ENCODE measurements around the gene MRTFB.
"Not testable (repeated sequence)": the region's sequence is repeated elsewhere in the genome, so short reads cannot be mapped to it uniquely, and the experiment has no call there.

Gene MRTFB

DNA sequence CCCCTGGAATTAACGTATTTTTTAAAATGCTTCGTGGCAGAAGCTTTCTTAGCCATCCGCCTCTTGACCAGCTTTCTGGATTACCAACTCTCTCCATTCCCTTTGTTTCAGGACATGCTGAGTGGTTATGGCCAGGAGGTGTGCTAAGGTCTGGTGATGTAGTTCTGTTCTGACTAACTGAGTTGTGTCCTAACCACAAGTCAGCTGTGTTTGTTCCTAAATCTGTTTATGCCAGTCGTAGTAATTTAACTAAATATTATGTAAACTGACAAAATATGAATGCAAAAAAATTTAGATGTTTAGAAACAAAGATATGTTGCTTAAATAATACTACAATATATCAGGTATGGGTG is 61.6 kb downstream of the MRTFB start:
- DNase-seq (ENCODE audit: low read depth in 1 of 2, low spot score in 1 of 2): no peak

DNA sequence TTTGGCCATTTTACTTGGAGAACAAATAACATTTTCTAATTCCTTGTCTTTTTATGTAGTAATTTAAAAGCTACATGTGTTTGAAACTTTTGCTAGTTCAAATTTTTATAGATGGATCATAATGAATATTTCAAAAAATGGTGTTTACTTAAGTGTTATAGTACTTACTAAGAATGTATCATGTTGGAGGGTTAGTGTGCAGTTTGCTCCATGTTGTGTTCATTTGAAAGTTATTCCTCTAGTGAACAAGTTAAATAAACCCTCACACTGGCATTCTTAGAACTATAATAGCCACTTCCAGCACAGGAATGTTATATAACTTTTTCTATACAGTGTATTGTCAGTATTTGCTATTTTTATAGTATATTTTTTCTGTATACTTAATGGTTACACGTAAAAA is 62.8 kb downstream of the MRTFB start:
- DNase-seq (ENCODE audit: low read depth in 1 of 2, low spot score in 1 of 2): no peak

GRCh38 chr16:14135704-14136103 is 64.6 kb downstream of the MRTFB start:
- no peak for DNase-seq (ENCODE audit: low read depth in 1 of 2, low spot score in 1 of 2)

DNA sequence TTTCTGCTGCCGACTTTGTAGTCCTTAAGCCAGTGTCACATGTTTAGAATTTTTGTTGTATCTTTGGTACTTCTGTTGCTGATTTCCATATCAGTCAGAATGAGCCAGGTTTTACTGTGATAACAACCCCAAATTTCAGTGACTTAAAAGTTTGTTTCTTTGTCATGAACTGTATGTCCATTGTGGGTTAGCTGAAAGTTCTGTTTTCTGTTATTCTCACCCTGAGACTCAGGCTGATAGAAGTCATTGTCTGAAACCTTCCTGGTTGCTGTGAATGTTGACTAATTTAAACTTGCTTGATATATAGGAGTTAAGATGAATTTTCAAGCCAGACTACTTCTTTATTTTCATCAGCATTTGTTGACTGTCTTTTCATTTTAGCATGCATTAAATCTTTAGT is 68.8 kb downstream of the MRTFB start:
- DNase-seq (ENCODE audit: low read depth in 1 of 2, low spot score in 1 of 2): no peak

- DNase-seq (ENCODE audit: low read depth in 1 of 2, low spot score in 1 of 2): no peak
Observed at GRCh38 chr16:14140923-14141322, 69.8 kb downstream of the MRTFB start.

DNA sequence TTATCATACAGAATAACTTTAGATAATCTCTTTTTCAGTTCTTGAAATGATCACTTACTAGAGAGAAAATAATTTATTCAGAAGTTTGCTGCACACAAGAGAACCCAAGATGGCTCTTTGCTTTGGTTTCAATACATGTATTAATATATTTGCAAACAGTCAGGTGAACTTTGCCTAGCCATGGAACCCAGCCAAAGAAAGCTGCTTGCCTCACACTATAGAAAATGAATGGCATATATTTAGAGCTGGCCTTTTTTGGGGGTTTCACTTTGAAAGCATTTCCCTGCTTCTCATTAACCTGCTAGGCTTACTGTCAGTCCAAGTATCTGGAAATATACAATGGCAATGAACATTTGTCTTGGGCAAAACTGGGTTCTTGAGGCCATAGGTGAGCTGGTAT is 75.3 kb downstream of the MRTFB start:
- no peak for DNase-seq (ENCODE audit: low read depth in 1 of 2, low spot score in 1 of 2)

DNA sequence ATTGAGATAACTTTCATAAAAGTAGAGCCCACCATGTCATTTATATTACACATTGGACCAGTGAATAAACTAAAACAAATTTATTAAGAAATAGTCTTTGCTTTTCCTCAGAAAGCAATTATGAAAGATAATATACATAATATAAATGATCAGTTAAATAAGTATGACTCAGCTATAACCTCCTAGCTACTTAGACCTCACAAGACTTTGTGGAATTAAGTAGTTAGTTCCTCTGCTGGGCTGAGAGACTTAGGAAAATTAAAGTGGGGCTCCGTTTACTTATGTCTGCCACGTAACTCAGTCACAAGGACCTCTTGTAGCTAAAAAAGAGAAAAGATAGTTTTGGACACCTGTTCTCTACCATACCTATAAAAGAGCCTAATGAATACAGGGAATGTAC is 76.9 kb downstream of the MRTFB start:
- no peak for DNase-seq (ENCODE audit: low read depth in 1 of 2, low spot score in 1 of 2)

- DNase-seq (ENCODE audit: low read depth in 1 of 2, low spot score in 1 of 2): no peak
Observed at GRCh38 chr16:14148569-14148968, 77.5 kb downstream of the MRTFB start.

DNA sequence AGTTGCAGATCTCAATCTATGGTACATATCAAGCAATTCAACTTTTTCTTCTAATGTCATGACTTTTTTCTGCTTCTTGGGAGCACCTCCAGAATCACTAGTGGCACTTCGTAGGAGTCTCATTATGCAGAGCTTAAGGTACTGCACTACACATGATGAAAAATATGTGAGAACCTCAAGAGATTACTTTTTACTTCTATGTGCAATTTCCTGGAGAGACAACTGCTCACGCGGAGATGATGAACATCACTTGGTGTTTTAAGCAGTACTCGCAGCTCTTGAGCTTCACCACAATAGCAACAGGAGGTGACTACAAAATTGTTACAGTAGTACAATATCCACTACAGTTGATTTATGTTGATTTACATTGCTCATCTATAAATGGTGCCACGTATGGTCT is 79.7 kb downstream of the MRTFB start:
- DNase-seq (ENCODE audit: low read depth in 1 of 2, low spot score in 1 of 2): no peak

DNA sequence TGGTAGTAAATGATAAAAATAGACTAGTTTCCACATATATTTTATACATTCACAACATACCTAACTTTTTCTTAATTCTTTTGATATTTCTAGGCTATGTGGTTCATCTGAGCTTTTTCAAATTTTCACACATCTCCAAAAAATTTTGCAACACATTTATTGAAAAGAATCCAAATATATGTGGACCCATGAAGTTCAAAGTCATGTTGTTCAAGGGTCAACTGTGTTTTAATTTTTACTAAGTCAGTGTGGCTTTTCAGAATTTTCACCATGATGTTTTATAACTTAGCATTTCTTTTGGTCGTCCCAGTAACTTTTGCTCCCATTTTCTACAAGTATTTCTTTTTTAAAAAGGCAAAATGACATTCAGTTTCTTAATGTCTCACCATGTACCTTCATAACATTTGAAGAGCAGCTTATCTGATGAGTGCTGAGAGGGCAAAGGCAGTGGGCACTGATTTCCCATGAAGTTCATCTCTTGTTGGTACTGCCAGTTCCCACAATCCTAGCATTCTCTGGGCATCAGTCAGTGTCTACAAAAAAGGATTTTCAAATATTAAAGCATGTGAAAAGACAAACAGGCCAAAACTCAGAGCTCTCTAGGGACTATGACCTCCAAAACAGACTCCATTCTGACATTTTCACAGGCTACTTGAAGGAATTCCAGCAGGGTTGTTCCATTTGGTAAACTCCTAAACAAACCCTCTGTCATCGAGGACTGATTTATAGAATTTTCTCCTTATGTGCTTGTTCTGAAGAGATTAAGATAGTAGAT is 80.3 kb downstream of the MRTFB start:
- no peak for DNase-seq (ENCODE audit: low read depth in 1 of 2, low spot score in 1 of 2)

DNA sequence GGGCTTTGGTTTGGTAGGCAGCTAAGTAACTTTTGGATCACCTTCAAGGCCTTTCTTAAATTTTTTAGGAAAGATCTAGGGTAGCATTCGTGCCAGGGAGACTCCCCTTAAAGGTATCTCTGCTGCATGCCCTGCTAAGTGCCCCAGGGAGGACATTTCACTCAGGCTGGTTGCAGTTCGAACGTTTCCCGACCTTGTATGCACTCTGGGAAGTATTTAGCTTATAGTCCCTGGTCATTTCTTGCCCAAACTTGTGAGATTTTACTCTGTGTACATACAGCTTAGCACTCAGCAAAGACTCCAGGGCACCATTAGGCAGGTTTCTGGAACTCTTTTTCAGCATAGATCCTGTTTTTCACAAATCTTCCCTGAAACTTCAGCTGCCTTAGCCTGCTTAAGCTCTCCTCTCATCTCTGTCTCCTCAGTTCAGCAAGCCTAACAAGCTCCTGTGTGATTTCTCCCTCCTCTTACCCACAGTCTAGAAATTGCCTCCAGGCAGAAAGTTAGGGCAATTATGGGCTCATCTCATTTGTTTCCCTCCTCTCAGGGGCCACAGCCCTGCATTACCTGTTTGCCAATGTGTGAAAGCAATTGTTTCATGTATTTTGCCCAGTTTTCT is 84.6 kb downstream of the MRTFB start:
- no peak for DNase-seq (ENCODE audit: low read depth in 1 of 2, low spot score in 1 of 2)

- no peak for DNase-seq (ENCODE audit: low read depth in 1 of 2, low spot score in 1 of 2)
Observed at GRCh38 chr16:14164916-14165662, 94.0 kb downstream of the MRTFB start.

- no peak for DNase-seq (ENCODE audit: low read depth in 1 of 2, low spot score in 1 of 2)
Observed at GRCh38 chr16:14168146-14168545, 97.0 kb downstream of the MRTFB start.

DNA sequence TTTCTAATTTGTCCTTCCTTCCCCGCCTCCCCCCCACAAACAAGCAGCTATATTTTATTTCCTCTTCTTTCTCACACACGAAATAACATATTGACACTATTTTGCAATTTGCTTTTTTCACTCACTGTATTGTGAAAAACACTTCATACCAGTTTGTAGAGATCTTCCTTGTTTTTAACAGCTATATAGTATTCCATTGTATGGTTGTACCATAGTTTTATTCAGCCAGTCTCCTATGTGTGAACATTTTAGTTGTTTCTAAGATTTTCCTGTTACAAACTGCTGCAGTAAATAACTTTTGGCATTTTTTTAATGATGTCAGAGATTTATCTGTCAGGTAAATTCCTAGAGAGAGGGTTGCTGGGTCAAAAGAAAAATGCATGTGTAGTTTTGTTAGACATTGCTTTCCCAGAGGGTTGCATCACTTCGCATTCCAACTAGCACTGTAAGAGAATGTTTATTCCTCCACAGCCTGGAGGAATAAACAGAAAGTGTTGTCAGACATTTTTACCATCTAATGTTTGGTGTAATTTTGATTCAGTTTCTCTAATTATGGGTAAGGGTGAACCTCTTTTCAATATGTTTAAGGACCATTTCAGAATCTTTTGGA is 101.2 kb downstream of the MRTFB start:
- DNase-seq (ENCODE audit: low read depth in 1 of 2, low spot score in 1 of 2): no peak

DNA sequence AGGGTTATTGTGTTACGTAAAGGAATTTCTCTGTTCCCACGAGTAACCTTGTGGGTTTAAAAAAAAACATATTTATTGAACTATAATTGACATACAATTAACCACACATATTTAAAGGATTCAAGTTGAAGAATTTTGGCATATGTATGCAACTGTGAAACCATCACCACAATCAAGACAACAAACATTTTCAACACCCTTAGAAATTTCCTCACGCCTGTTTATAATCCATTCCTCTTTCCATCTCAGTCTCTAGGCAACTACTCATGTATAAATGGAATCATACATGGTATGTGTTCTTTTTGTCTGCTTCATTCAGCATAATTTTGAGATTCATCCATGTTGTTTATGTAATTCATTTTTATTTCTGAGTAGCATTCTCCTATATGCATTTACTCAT is 104.0 kb downstream of the MRTFB start:
- DNase-seq (ENCODE audit: low read depth in 1 of 2, low spot score in 1 of 2): no peak

DNA sequence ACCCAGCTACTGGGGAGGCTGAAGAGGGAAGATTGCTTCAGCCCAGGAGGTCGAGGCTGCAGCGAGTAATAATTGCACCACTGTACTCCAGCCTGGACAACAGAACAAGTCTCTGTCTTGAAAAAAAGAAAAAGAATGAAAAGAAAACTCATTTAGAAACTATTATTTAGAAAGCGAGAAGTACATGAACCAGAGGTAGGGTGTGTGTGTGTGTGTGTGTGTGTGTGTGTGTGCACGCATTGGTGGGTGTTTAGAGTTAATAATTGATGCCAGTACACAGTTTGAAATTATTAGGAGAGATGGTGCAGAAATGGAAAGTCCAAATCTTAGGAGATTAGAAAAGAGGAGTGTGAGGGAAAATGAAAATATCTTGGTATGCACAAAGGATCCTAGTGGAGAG is 106.6 kb downstream of the MRTFB start:
- DNase-seq (ENCODE audit: low read depth in 1 of 2, low spot score in 1 of 2): no peak

DNA sequence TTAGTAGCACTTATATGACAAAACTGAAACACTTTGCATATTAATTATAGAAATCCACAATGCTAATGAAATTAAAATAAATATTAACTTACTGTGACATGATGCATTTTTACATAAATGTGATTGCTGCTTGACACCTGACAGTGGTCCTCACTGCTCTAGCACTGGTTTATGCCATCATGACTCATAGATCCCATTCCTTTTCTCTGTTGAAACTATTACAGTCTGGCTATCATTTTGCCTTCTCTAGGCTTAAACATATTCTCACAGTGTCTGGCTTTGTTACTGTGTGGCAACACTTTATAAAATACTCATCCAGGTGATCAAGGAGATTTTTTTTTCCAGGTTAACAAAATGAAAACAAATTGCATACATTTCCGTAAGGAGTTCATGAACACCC is 108.0 kb downstream of the MRTFB start:
- DNase-seq (ENCODE audit: low read depth in 1 of 2, low spot score in 1 of 2): no peak

DNA sequence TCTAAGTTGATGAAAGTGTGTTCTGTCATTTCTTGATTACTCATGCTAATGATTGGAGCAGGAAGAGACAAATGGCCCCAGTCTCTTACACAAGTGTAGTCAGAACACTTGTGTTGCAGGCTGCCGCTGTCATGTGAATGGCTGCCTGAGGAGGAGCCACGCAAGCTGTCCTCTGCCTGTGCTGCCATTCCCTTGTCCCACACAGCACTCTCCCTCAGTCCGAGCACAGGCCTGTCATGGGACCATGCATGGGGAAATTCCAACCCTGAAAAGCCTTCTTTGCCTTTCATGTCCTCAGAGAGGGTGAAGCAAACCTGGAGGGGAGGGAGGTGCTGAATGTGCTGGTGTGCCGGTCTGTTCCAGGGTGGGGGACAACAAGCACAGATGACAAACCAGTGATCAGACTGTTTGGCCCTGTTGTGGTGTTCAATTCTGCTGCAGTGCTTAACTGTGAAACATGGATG is 109.4 kb downstream of the MRTFB start:
- DNase-seq (ENCODE audit: low read depth in 1 of 2, low spot score in 1 of 2): no peak

- DNase-seq (ENCODE audit: low read depth in 1 of 2, low spot score in 1 of 2): no peak
Observed at GRCh38 chr16:14181371-14182050, 110.4 kb downstream of the MRTFB start.

DNA sequence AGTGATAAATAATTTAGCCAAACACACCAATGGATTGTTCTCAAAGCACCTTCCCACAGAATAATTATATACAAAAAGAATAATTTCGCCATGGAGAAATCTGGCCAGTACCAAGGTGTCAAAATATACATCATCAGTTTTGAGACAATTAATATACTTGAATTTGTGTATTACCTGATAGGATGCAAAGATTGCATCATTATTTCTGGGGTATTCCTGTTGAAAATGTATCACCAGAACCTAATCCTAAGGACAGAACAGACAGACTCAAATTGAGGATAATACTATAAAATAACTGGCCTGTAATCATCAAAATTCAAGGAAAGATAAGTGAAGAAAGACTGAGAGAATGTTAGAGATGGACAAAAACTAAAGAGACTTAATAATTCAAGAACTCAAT is 111.9 kb downstream of the MRTFB start:
- no peak for DNase-seq (ENCODE audit: low read depth in 1 of 2, low spot score in 1 of 2)

- DNase-seq (ENCODE audit: low read depth in 1 of 2, low spot score in 1 of 2): not testable (repeated sequence)
Observed at GRCh38 chr16:14183962-14184361, 112.8 kb downstream of the MRTFB start.

Measured in activated T-helper 1 cell treated with anti-CD3 and anti-CD28 coated beads, Interleukin-2, amount 50 U/mL, for 16 hours (primary cell).